Putamen (tissue), 1 donor: ENCODE results near the gene CDH10.

Source experiments
- DNase-seq: peaks from one replicate; pipeline ENCODE4 v3.0.0-alpha.2; 2016; ENCODE audit warnings: low spot score

Gene CDH10

DNA sequence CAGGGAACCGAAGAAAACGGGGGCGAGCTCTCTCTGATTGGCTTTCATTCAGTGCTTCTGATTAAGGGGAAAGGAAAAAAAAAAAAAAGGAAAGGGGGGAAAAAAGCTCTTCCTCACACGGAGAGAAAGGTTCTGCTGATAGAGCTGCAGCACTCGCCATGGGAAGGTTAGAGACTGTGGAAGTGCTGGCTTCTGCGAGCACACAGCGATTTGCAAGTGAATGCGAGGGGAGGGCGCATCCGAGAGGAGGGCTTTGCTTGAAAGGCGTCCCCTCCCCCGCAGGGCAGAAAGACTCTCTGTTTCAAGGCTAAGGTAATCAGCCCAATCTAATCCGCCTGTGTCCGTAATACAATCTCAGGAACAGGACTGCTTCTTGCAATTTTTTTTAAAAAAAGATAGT is at the start of gene CDH10:
Gene CDH10, minus strand, starts transcription at position 218 of the 400 bp plus-strand sequence. CDS start 51,488 bp downstream, outside the sequence.
- peak; percentile 66 for DNase-seq

DNA sequence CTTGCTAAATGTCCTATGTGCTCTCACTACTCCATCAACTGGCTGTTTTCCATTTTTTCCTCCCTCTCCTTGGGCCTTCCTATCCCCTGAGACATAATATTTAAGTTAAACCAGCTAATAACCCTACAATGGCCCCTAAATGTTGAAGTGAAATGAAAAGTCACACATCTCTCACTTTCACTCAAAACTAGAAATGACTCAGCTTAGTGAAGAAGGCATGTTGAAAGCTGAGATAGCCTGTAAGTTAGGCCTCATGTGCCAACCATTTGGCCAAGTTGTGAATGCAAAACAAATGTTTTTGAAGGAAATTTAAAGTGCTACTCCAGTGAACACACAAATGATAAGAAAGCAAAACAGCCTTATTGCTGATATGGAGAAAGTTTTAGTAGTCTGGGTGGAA is 48.8 kb upstream of the CDH10 start:
- no peak for DNase-seq

DNA sequence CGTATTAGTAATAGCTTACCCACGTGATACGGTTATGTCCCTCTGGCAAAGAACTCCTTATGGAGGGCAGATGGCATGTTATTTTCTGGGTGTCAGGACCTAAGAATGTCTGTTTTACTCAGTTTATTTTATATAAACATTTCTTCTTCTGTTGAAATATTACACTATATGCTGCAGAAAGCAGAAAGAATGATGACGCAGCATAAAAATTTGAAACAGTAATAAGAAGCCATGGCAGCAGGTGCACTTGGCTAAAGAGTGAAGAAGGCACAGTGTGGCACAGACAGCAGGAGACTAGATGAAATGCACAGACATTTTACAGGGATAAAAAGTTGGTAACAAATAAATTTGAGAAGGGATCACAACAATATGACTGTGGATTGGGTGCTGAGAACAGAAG is 46.3 kb upstream of the CDH10 start:
- DNase-seq, result no peak

DNA sequence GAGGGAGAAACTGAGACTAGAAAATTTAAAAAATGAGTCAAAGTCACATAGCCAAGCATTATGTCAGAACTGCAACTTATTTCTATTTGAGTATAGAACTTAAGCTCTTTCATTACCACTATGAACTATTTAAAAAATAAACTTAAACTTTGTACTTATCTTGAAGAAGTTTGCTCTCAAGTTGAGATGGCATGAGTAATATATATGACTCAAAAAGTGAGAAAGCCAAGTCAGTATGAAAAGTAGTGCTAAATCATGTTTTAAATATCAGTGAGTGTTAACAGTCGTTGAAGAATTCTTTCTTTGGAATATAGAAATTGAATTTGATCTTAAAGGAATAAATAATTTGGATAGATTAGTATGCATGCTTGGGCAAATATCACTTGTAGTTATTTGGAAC is 36.3 kb upstream of the CDH10 start:
- no peak for DNase-seq

DNA sequence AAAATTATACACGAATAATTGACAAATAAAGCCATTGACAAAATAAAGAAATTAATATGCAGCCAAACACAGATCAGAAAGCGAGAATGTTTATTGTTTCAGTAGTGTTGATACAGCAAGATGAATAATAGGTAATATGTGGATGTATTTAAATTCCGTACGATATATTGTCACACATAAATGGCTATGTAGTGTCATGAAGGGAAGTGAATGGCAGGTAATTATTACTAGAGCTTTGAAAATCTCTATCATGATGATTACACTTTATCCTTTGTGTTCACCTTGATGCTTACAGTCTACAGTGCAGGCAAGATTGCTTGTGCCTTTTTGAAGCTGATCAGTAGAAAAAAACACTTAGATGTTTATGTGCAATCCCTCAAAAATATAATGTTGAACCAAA is 23.3 kb upstream of the CDH10 start:
- no peak for DNase-seq

DNA sequence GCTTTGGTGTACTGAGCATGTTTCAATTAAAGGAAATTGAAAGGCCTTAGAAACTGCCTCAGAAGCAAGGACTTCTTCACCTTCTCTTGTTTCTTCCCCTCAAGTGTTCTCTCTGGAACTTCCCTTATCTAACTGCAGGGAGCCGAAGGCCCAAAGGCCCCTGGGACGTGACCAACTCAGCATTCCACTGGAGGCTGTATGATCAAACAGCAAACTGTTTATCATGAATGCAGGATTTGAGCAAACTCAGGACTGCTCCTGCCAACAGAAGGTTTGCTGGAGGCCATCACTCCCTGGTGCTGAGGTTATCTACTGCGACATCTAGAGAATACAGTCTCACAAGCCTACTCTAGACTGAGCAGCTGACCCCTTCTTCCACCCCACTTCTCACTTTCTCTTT is 4.8 kb upstream of the CDH10 start:
- DNase-seq, result no peak

DNA sequence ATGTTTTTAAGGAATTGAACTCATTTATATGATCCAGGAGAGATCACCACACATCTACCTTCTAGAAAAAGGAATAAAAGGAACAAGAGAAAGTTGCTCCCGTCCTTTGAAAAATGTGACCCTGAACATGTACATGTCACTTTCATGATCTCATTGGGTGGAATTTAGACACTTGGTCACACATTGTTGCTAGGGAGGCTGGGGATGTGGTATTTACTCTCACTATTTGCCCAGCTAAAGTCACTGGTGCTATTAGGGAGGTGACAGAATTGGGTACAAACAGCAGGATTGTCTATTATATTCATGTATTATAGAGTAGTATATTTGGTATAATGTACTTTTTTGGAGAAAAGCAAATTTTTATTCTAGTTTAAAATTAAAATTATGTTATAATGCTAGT is 2.1 kb upstream of the CDH10 start:
- DNase-seq, result no peak

DNA sequence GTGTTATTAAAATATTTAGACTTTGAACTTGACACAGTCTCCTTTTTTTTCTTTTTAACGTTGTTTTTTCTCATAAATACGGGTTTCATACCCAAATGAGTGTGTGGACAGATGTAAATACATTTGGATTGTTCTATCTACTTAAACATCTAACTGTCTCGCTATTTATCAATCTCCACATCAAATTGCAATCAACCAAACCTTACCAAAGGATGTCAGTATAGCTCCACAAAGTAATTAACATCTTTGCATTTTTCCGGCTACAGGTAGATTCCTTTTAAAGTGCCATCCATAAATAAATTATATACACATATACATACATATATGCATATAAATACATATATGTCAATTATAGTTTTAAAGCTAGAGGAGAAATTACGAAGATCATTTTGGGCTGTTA is 705 bp upstream of the CDH10 start:
- no peak for DNase-seq

DNA sequence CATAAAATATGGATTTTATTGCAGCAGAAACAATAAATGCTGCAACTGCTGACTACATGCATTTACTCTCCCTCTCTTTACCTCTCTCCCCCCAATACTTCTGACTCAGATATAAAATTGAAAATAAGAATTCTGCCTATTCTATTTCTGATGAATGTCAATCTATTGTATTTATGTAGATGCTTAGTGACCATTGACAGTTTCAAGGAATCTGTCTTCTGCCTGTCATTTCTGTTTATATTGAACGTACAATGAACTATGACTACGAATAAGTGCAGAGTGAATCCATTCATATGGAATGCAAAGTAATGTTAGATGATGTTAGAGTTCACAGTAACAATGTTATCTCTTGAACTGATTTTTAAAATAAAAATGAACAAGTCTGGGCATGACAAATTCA is 898 bp downstream of the CDH10 start:
- no peak for DNase-seq

DNA sequence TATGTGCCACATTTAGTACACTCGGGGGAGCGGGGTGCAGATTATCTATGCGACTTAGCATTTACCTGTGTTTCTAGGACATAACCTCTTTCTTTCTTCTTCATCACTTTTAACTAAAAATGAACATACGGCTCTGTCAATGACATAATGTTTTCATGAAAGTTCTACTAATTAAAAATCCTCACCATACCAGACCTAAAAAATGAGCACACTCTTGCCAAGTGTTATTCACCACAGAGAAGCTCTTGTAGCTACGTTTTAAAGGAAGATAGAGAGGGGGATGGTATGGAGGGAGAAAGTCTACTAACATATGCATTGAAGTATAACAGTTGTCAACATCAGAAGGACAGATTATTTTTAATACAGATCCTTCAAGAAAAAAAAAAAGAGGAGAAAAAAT is 1.6 kb downstream of the CDH10 start:
- no peak for DNase-seq

DNA sequence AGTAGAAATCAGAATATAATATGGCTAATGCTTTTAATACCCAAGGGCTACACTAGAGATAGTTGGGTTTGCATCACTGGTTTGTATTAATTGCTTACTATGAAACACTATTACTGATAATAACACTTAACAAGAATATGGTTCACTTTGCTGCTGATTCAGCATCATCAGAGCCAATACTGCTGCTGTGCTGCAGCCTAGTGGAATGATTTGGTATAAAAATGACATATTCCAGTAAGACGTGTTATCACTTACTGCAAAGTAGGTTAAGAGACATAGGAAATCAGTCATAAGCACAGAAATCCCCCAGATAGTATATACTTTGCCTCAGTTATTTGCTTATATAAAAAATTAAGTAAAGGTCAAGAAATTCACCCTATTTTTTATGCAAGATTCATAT is 2.8 kb downstream of the CDH10 start:
- DNase-seq, result no peak

DNA sequence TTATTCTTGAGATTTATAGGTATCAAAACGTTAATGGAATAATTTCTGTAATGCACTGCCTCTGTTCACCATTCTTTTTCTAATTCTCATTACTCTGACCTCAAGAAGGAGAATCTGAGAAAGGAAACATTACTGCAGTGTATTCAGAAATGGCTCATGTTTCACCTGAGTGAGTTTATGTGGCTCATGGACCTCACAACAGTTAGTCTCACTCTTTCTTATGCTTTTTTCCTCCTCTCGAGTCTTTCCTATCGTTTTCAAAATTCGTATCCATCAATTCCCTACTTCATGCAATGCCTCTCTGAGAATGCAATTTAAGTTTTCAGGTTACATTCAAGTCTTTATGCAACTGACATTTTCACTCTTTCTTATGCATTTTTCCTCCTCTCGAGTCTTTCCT is 9.6 kb downstream of the CDH10 start:
- DNase-seq, result no peak

DNA sequence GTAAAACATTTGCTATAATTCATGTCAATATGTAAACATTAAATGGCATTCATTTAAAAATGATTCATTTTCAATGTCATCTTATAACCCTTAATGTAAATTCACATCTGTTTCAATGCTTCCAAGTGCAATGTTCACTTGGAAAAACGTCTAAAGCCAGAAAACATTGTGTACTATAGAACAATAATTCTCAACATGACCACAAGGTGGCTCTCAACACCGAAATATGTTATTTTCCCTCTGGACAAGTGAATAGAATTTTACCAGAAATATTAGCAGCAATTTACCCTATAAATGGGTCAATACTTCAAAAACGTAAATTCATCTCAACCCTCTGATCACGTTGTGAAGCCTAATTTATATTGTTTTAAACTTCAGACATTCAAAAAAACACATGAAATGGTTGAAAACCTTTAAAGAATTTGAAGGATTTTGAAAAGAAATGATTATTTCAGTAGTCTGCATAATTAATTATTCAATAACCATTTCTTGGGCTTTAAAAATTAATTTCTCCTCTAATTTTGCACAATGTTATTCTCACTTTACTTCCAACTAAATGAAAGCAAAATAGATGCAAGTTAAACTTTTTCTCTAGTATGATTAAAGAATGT is 11.0 kb downstream of the CDH10 start:
- no peak for DNase-seq

DNA sequence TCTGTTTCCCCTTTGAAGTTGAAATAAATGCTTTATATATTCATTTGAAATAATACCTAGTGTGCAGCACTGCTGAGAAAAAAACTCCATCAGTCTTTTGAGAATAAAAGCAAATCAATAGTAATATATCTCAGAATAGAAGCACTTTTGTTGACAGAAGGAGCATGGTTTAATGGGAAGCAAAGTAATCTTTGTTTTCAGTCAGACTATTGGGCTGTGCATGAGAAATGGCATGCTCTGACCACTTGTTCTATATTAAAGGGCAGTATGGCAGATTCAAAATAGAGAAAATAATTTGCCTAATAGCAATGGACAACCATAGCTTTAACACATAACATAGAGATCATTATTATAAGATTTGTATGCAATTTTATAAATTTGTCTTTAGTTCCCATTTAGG is 12.4 kb downstream of the CDH10 start:
- no peak for DNase-seq

DNA sequence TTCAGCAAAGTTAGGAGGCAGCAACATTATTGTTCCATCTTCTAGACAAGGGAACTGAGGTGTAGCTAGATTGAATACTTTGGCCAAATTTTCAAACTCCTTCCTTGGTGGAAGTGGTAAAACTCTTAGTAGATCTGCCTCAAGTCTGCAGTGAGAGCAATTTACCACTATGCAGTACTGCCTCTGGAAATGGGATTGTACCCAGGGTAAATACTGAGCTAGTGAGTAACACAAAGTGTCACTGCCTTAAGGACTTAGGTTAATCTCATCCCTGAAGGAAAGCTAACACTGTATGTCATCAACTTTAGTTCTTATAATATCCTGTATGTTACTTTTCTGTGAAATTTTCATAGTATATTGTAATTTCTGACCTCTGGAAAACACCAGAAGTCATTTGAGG is 13.9 kb downstream of the CDH10 start:
- no peak for DNase-seq

DNA sequence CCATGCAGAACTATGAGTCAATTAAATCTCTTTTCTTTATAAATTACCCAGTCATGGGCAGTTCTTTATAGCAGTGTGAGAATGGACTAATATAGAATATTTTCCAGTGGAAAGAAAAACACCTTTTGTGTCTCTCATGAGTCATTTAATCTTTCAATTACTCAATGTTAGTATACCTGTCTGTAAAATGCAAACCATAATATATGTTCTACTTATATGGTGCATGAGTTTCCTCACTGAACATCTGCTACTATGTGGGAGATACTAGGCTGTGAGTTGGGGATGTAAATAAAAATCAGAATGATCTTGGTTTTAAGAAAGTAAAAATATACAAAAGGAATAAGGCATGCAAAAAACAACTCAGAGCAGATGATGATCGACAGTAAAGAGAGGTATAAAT is 15.0 kb downstream of the CDH10 start:
- DNase-seq, result no peak

DNA sequence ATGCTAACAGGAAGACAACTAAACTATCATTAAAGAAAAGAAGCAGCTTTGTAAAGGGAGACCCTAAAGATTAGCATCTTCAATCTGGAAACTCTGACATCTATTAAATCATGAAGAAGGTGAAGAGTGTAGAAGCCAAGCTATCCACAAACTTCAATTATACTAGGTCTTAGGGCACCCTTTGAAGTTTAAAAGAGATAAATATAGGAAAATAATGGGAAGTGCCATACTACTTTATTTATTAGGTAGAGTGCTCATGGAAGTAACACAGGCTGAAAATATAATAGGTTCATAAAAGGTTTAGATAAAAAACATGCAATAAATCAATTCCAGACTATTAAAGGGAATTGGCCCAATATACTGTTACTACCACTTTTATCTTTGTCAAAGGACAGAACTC is 19.9 kb downstream of the CDH10 start:
- DNase-seq, result no peak

DNA sequence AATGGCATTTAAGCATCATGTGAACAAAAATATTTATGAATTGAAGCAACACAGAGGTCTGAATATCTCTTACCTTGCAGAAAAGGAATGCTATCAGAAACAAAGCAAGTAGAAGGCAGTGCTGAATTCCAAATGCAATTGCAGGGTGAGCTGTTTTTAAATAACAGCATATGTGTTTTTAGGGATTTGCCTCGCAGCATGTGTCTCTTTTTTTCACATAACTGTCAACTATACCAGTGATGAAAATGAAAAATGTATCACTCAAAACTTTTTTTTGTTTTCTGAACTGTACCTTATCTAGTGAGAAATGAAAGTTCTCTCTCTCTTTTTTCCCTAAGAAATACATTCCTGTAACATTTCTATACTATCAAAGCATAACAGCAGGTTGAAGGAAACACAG is 21.2 kb downstream of the CDH10 start:
- DNase-seq, result no peak

DNA sequence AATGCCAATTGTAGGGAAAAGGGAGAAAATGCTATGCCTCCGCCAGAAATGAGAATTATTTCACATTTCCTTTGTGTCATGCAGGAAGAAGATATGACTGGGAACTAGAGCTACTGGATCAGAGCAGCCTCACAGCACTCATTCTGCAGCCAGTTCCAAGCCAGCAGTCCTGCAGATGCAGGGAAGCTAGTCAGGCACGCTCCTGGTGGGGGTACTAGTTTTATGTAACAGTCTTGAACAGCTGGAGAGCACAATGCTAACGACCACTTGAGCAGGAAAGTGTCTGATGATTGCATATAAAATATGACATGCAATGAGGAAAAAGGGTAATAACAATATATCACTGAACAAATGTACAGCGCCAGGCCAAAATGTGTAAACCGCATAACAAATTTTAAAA is 21.7 kb downstream of the CDH10 start:
- DNase-seq, result no peak

DNA sequence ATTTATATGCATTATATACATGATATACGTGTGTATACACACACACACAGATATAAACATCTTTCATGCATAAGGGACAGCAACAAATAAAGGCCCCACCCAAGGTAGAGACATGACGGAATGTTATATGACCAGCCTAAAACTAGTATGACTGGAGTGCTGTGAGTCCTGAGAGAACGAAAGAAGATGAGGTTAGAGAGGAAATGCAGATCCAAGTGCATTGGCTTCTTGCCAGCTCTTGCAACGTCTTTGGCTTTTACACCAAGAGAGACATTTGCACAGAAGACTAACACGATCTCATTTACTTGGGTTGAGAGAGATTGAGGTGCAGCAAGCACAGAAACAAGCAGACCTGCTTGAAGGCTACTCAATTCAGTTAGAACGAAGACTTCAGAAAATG is 23.0 kb downstream of the CDH10 start:
- DNase-seq, result no peak

DNA sequence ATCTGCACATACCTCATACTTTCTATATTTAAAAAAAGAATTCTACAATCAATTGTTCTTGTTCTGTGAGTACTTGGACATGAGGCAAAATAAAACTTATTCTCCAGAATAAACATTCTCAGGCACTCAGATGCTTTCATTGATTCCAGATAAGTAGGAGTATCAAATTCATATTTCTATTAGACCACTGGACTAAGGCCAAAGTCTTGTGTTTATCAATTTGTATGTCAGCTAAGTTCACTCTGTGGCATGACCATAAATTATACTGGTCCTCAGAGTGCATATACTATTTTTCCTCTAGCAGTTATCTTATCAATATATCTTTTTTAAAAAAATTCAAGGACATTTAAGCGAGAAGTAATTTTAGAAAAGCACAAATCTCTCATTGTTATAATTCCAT is 28.2 kb downstream of the CDH10 start:
- DNase-seq, result no peak

DNA sequence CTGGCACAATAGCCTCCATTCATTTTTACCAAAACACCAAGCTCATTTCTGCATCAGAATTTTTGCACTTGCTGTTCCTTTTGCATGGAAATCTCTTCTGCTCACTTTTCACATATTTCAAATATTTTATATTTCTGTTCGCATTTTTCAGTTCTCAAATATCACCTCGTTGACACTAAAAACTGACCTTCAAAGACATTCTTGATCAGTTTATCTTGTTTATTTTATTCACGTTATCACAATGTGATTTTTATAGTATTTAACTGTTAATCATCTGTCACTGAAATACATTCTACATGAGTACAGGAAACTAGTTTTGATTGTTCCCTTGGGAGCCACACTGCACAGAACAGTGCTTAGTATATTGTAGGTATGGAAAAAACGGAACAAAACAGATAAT is 29.6 kb downstream of the CDH10 start:
- DNase-seq, result no peak

DNA sequence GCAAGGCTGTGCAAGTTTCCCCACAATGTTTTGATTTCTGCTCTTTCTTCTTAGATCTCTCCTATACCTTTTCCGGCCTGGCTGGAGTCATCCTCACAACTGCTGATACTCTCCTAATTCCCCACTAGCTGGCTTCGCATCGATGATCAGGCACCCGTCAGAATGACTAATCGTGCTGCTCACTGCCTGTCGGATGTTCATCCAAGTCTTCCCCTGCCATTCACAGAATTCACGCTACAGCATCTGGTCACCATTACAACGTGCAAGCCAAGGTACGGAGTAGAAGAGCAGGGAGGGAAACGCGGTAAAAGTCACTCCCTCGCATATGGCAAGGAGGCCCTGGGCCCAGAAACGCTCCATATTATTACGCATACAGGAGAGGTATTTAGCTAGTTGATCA is 35.1 kb downstream of the CDH10 start:
- no peak for DNase-seq

DNA sequence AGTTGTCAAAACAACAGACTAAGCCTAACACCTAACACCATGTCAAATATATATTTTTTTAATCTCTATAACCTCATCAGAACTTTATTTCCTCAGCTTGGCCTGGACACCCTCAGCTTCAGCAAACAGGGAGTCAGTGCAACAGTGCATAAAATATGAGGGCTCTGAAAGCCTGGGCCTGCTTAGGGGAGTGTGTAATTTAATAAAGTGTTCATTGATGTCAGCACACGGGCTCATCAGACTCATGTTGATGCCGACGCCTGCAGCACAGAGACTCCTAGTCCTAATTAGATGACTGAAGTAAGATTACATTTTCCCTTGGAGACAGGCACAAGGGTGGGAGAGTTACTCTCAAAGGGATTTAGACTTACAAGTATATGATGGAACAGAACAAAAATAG is 37.8 kb downstream of the CDH10 start:
- DNase-seq, result peak; percentile 7

DNA sequence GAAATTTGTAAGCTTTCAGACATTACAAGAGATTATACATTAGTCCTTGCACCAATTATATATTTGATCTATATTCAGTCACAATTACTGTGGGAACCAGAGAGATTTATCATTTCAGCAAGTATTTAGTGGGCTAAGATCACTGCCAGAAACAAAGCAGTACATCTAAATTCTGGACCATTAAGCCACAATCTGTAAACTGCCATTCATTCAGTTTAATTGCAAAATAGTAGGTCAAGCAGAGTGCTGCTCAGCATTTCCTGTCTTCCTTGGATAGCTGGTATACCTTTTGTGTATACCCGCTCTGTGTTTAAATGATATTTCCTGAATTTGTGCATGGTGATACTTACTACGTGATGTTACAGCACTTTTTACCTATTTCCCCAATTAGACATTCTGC is 42.6 kb downstream of the CDH10 start:
- no peak for DNase-seq
